NOMO-1 (cell line): ENCODE data around the gene PXK.
"Not testable (repeated sequence)": the region's sequence is repeated elsewhere in the genome, so short reads cannot be mapped to it uniquely, and the experiment has no call there.

Experiments used
- DNase-seq, 2 experiments: peaks; one replicate each; lab custom pipeline; 2025; ENCODE audit not compliant: unreplicated experiment in 2 of 2; lab: John Stamatoyannopoulos, UW

Gene PXK

GRCh38 chr3:58414538-58415197, 82.0 kb downstream of the PXK start:
- DNase-seq = peak; percentile 35 to 67

GRCh38 chr3:58416191-58416590, 83.5 kb downstream of the PXK start:
- no peak for DNase-seq

GRCh38 chr3:58417075-58417474, 84.4 kb downstream of the PXK start:
- DNase-seq = no peak

GRCh38 chr3:58418227-58418626, 85.5 kb downstream of the PXK start:
- no peak for DNase-seq

GRCh38 chr3:58419780-58420507, 87.3 kb downstream of the PXK start:
- DNase-seq = no peak

GRCh38 chr3:58421004-58421403, 88.3 kb downstream of the PXK start:
- DNase-seq = no peak

- no peak for DNase-seq
Observed at GRCh38 chr3:58422756-58423325, 90.1 kb downstream of the PXK start.

GRCh38 chr3:58424613-58425012, 91.9 kb downstream of the PXK start:
- DNase-seq = no peak

- DNase-seq = no peak
Observed at GRCh38 chr3:58425782-58426181, 93.1 kb downstream of the PXK start.

- no peak for DNase-seq
Observed at GRCh38 chr3:58427661-58428361, 95.1 kb downstream of the PXK start.

- no peak for DNase-seq
Observed at GRCh38 chr3:58429657-58430056, 97.0 kb downstream of the PXK start.

GRCh38 chr3:58432905-58433304, 100.2 kb downstream of the PXK start:
- DNase-seq = no peak

GRCh38 chr3:58433400-58434167, 100.9 kb downstream of the PXK start, which contains the start of gene PDHB:
PDHB (minus strand) TSS chr3:58433832; CDS start chr3:58433809, 23 bp downstream.
- DNase-seq = peak; percentile 87 to 93

GRCh38 chr3:58434168-58434504, 101.4 kb downstream of the PXK start:
- DNase-seq = no peak

GRCh38 chr3:58434511-58434910, 101.8 kb downstream of the PXK start:
- no peak for DNase-seq

- no peak for DNase-seq
Observed at GRCh38 chr3:58434990-58435389, 102.3 kb downstream of the PXK start.

- not testable (repeated sequence) for DNase-seq
Observed at GRCh38 chr3:58437276-58437675, 104.6 kb downstream of the PXK start.

GRCh38 chr3:58440996-58441355, 108.3 kb downstream of the PXK start:
- DNase-seq = not testable (repeated sequence)

- no peak for DNase-seq
Observed at GRCh38 chr3:58441514-58442450, 109.1 kb downstream of the PXK start.

- no peak for DNase-seq
Observed at GRCh38 chr3:58452176-58452575, 119.5 kb downstream of the PXK start.
